GM18867 (cell line): ENCODE data around the gene ATF6B.
"Not testable (repeated sequence)": the region's sequence is repeated elsewhere in the genome, so short reads cannot be mapped to it uniquely, and the experiment has no call there.

Source experiments
- ATAC-seq: cut with Tn5 transposase; IDR thresholded peaks from one replicate; pipeline ENCODE4 v1.9.1; 2021; ENCODE audit warnings: mild to moderate bottlenecking, moderate library complexity; ENCODE audit not compliant: unreplicated experiment

Gene ATF6B

GRCh38 chr6:32083812-32084768, 44.0 kb downstream of the ATF6B start:
- no peak for ATAC-seq

DNA sequence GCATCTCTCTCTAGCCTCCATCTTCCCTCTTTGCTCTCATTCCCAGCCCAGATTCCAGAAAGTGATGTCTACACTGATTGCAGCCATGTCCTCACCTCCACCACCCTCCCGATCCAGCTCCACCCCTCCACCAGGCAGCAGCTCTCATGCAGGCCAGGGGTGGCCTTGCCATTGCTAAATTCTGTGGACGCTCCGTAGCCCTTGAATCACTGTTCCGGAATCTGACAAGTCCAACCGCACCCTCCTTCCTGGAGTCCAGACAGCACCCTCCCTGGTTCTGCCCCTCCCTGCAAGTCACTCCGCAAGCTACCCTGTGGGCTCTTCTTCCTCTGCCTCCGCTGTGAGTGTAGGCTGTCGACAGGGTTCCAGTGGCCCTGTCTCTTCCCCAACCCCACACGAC, 45.1 kb downstream of the ATF6B start:
- no peak for ATAC-seq

- no peak for ATAC-seq
Observed at GRCh38 chr6:32082478-32082877, 45.6 kb downstream of the ATF6B start.

- no peak for ATAC-seq
Observed at GRCh38 chr6:32081168-32081990, 46.7 kb downstream of the ATF6B start.

DNA sequence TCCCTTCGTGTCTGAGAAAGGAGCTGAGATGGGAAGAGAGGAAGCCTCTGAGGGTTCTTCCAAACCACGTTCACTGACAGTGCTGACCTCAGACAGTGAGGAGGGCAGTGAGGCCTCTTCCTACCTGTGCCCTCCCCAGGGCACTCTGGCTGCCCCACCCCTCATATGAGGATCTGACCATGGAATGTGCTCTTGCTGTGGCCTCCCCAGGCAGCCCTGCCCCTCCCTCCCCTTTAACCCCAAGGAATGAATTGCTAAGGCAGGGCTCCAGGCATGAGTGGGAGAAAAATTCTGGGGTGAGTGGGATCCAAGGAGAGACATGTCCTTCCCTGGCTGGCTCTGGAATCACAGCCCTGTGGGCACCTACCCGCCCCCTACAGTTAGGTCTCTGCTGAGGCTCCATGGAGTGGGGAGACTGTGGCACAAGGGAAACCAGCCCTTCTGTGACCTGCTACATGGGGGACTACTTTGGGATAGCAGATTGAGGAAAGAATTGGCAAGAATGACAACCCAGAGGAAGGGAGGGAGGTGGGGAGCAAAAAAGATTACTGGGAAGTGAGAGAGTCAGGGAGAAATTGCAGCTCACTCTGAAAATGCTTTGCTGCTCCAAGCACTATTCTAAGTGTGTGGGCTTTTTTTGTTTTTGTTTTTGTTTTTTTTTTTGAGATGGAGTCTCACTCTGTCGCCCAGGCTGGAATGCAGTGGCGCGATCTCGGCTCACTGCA, 48.3 kb downstream of the ATF6B start:
- no peak for ATAC-seq

GRCh38 chr6:32076321-32076809, 51.7 kb downstream of the ATF6B start:
- ATAC-seq, result no peak

DNA sequence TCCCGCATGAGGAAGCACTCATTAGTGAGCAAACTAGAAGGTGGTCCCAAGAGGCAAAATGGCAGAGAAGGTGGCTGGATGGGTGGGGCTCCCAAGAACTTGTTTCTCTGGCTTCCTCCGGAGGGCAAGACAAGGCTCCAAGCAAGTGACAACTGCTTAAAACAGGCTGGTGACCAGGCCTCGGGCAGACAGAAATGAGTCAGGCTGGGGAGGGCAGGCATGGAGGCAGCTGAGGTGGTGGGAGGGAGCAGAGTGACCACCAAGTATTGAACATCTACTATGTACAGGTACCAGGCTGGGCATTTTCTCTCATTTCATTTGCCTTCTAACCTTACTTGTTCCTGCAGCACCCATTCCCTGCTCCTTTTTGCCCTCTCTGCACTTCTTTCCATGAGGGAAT, 52.3 kb downstream of the ATF6B start:
- no peak for ATAC-seq

- no peak for ATAC-seq
Observed at GRCh38 chr6:32074996-32075532, 53.0 kb downstream of the ATF6B start.

DNA sequence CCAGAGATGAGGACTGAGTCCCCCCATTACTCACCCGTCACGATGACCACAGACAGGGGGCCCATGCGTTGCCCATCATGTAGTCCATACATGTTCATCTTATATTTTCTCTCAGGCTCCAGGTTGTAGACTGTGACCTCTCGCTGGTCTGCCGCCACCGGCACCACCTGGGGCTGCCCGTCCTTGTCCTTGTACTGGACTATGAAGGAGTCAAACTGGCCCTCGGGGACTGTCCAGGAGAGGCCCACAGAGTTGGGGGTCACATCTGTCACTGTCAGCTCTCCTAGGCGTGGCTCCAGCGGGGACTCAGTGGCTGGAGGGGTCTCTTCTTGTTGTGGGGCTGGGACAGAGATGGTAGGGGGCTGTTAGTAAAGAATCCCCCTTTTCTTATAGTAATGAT, 54.4 kb downstream of the ATF6B start:
- ATAC-seq, result no peak

- no peak for ATAC-seq
Observed at GRCh38 chr6:32073101-32073500, 54.9 kb downstream of the ATF6B start.

DNA sequence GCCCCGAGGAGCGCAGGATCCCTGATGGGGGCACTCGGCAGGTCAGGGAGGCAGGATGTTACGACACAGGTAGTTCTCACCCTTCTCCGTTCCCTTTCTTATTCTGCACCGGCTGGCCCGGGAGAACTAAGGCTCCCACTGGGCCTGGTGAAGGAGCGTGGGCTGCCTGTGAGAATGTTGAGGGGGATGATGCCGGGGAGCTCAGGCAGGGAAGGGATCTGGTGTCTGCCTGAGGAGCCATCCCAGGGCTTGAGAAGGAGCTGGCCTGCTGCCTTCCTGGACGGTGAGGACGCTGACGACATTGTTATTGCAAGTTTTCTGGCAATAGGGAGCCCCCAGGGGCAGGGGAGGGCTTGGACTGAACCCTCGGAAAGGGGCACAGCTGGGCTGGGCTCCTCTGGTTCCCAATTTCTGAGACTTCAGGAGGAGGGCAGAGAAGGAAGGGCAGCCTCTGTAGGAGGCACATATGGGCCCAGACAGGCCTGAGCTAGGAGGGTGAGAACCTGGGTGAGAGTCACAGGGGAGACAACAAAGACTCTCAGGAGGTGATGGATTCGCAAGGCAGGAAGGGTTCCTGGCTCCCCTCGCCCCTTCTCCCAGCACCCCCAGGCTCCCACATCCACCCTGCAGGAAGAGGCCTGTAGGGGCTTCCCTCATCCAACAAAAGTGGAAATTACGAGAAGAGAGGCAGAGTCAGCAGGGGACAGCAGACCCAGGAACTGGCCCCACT, 57.1 kb downstream of the ATF6B start:
- ATAC-seq, result no peak

- ATAC-seq, result no peak
Observed at GRCh38 chr6:32069878-32070515, 58.0 kb downstream of the ATF6B start.

GRCh38 chr6:32069460-32069859, 58.6 kb downstream of the ATF6B start:
- no peak for ATAC-seq

DNA sequence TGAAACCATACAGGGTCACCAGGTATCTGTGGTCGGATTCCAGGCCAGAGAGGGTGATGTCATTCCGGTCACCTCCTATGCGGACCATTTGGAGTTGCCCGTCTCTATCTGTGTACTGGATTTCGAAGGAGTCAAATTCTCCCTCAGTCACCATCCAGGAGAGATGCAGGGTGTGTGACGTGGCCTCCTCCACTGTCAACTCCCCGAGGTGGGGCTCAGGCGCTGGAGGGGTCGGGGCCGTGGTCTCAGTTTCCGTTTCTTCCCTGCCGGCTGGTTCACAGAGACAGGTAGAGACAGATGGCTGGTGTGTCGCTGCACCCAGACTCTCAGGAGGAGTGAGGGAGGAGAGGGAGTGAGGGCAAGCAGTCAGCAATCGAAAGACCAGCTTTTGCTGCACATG, 59.2 kb downstream of the ATF6B start:
- ATAC-seq, result no peak

DNA sequence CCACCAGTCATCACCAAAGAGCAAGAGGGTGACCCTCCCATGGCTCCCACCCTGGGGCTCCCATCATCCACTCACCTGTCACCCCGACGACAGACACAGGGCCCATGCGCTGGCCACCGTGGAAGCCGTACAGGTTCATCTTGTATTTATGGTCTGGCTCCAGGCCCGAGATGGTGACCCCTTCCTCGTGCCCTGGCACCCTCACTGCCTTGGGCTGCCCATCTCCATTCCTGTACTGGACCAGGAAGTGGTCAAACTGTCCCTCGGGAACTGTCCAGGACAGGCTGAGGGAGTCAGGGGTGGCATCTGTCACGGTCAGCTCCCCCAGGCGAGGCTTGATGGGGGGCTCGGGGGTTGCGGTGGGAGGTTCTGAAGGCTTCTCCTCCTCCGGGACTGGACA, 59.7 kb downstream of the ATF6B start:
- ATAC-seq, result not testable (repeated sequence)

DNA sequence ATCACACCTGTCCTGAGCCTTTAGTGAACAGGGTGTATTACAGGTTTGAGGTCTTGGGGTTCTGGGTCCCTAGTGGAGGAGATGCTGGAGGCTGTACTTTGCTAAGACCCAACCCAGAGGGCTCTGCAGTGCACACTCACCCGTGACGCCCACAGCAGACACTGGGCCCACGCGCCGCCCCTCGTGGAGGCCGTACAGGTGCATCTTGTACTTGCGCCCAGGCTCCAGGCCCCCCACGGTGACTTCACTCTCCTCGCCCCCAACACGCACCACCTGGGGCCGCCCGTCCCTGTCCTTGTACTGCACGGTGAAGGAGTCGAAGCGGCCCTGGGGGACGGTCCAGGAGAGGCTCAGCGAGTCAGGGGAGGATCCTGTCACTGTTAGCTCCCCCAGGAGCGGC, 60.5 kb downstream of the ATF6B start:
- not testable (repeated sequence) for ATAC-seq
